Hepatocyte (in vitro differentiated cells): ENCODE results near the gene KIAA1217.

Experiments used
- CTCF ChIP-seq: fragments of 200-600 bp; sonication (generic); IDR thresholded peaks from 2 replicates; pipeline ENCODE4 v1.5.1; 2016; ENCODE audit warnings: antibody characterized with exemption, mild to moderate bottlenecking; ENCODE audit not compliant: poor library complexity
- EZH2phosphoT487 ChIP-seq: fragments of 200-600 bp; sonication (generic); IDR thresholded peaks from one replicate; pipeline ENCODE4 v1.6.1; 2018; ENCODE audit warnings: antibody characterized with exemption, mild to moderate bottlenecking, low read depth, moderate library complexity; ENCODE audit not compliant: unreplicated experiment, severe bottlenecking

GRCh38 chr10:24257588-24257987 is 48.6 kb downstream of the KIAA1217 start:
- TF ChIP-seq CTCF (no peak), EZH2phosphoT487 (no peak)
